Natural killer cell (primary cell): ENCODE measurements around the gene OR4B1. TPM values are rescaled to one million over a fixed set of nuclear protein-coding genes. Genes with fewer than 3 reads are reported as not detected.
"Not testable (repeated sequence)": the region's sequence is repeated elsewhere in the genome, so short reads cannot be mapped to it uniquely, and the experiment has no call there.

Experiments
- ATAC-seq, 3 donors: fragments of 150-1000 bp in 2 of 3; fragments of 200-7000 bp in 1 of 3; cut with Tn5 transposase; 1 replicate in 1 of 3; 2 replicates in 2 of 3; pipeline ENCODE4 v1.10.0; 2021; ENCODE audit warnings: mild to moderate bottlenecking in 2 of 3, moderate library complexity in 2 of 3
- DNase-seq, 2 donors: peaks; one replicate each; pipeline versions ENCODE4 v3.0.0 to v3.0.0-alpha.2; 2013 to 2021; ENCODE audit warnings: mixed read lengths in 1 of 2
- H3K27ac ChIP-seq: one replicate; pipeline ENCODE4 v1.5.1; 2013; ENCODE audit warnings: mild to moderate bottlenecking, low read length
- H3K27me3 ChIP-seq: one replicate; pipeline ENCODE4 v1.6.1; 2013; ENCODE audit warnings: low read length; ENCODE audit not compliant: control insufficient read depth, insufficient read depth
- H3K36me3 ChIP-seq: one replicate; pipeline ENCODE4 v1.6.1; 2013; ENCODE audit warnings: low read length; ENCODE audit not compliant: control insufficient read depth, insufficient read depth
- H3K4me1 ChIP-seq: one replicate; pipeline ENCODE4 v1.6.1; 2013; ENCODE audit warnings: low read length; ENCODE audit not compliant: control insufficient read depth, insufficient read depth
- H3K4me3 ChIP-seq: one replicate; pipeline ENCODE4 v1.5.1; 2013; ENCODE audit warnings: low read length
- H3K9me3 ChIP-seq: one replicate; pipeline ENCODE4 v1.6.1; 2013; ENCODE audit warnings: low read length; ENCODE audit not compliant: control insufficient read depth, insufficient read depth
- H3K27ac Mint-ChIP-seq, 2 donors: one replicate each; pipeline ENCODE4 v1.8.0; 2022; ENCODE audit warnings: mild to moderate bottlenecking in 2 of 2, mixed read lengths in 2 of 2, moderate library complexity in 1 of 2
- H3K27me3 Mint-ChIP-seq, 2 donors: one replicate each; pipeline ENCODE4 v1.8.0; 2022; ENCODE audit warnings: low read depth in 2 of 2, mixed read lengths in 2 of 2
- H3K36me3 Mint-ChIP-seq: one replicate; pipeline ENCODE4 v1.8.0; 2022; ENCODE audit warnings: mixed read lengths
- H3K4me1 Mint-ChIP-seq, 2 donors: one replicate each; pipeline ENCODE4 v1.8.0; 2022; ENCODE audit warnings: mixed read lengths in 2 of 2
- H3K4me3 Mint-ChIP-seq: one replicate; pipeline ENCODE4 v1.8.0; 2022; ENCODE audit warnings: mild to moderate bottlenecking, moderate library complexity, mixed read lengths
- H3K9me3 Mint-ChIP-seq, 2 donors: one replicate each; pipeline ENCODE4 v1.8.0; 2022; ENCODE audit warnings: mixed read lengths in 2 of 2
- WGBS: methylation state at CpG from one replicate; pipeline ENCODE4 v1.1.7; 2013; ENCODE audit warnings: missing lambda C conversion rate; ENCODE audit not compliant: insufficient coverage; 5-methylcytosine and 5-hydroxymethylcytosine counted together
- intact Hi-C: fragments of 100-400 bp; cut with micrococcal nuclease; formaldehyde crosslinking; loops from one replicate; pipeline ENCODE4 v1.14.2; 2022
- total RNA-seq, 4 donors: library from RNA; stranded (reverse); fragments of 120-200 nt in 1 of 4; gene quantifications; one replicate each; pipeline versions ENCODE4 v1.2.3 to v1.2.4, GENCODE V29; 2013 to 2022
- TF ChIP-seq, protein P1 (sequence below): fragments of 200-600 bp; IDR thresholded peaks from one replicate; pipeline ENCODE4 v1.8.0; 2022; ENCODE audit warnings: antibody characterized with exemption

OR4B1 gene
- total RNA-seq, 3 donors from 2014 or later (not counting 1 experiment from before 2014, with no cell fraction given): not detected

DNA sequence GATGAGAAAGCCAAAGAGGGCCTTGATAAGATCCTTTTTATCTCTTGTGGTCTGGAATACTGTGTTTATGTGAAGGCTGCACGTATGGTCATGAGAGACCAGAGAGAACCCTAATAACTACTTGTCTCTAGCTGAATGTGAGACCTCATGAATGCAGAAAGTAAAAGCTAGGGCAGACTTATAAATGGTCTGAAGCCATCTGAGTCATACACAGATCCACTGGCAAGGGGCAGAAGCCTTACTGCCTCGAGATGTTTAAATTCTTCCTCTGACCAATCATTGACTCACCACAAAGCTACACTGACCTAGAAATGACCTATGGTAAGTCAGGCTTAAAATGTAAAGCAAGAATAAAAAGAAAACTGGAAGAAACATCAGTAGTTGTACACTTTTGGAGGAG is 22.7 kb upstream of the OR4B1 start:
- WGBS: 85% methylated on average over 2 of the region's 2 CpGs
- no peak for DNase-seq
- ATAC-seq: no peak
- TF ChIP-seq, protein P1, sequence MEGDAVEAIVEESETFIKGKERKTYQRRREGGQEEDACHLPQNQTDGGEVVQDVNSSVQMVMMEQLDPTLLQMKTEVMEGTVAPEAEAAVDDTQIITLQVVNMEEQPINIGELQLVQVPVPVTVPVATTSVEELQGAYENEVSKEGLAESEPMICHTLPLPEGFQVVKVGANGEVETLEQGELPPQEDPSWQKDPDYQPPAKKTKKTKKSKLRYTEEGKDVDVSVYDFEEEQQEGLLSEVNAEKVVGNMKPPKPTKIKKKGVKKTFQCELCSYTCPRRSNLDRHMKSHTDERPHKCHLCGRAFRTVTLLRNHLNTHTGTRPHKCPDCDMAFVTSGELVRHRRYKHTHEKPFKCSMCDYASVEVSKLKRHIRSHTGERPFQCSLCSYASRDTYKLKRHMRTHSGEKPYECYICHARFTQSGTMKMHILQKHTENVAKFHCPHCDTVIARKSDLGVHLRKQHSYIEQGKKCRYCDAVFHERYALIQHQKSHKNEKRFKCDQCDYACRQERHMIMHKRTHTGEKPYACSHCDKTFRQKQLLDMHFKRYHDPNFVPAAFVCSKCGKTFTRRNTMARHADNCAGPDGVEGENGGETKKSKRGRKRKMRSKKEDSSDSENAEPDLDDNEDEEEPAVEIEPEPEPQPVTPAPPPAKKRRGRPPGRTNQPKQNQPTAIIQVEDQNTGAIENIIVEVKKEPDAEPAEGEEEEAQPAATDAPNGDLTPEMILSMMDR: no peak
- H3K4me1 Mint-ChIP-seq: no peaks in the 10 kb centered on the region
- Histone ChIP-seq H3K9me3 (no peaks in the 10 kb centered on the region), H3K4me3 (no peak overlapping the region), H3K27me3 (no peaks in the 10 kb centered on the region), H3K36me3 (no peaks in the 10 kb centered on the region), H3K27ac (no peak overlapping the region), H3K4me1 (no peaks in the 10 kb centered on the region)
- peaks cover 7 to 11% of the 10 kb centered on the region in 2 donors for H3K9me3 Mint-ChIP-seq
- H3K27me3 Mint-ChIP-seq: peaks cover 27 to 30% of the 10 kb centered on the region in 2 donors
- H3K4me3 Mint-ChIP-seq: no peak overlapping the region
- no peak overlapping the region for H3K27ac Mint-ChIP-seq
- intact Hi-C loops: no loop called here
- peaks cover 17% of the 10 kb centered on the region for H3K36me3 Mint-ChIP-seq

DNA sequence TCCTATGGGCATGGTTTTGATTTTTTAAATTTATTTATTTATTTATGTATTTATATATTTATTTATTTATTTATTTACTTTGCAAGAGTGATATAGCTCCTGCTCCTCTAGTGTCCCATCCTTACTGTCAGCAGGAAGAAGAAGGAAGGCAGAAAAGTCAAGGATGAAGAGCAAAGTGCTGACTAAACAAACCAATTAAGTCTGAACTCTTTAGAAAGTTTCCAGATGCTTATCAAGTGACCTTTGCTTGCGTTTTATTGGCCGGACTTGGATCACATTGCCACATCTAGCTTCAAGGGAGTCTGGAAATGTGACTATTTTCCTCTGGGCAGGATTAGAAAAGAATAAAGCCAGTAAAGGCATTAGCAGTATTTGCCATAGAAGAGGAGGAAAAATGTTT is 8.7 kb upstream of the OR4B1 start:
- WGBS: 83% methylated on average over 2 of the region's 2 CpGs
- TF ChIP-seq, protein P1: no peak
- Histone ChIP-seq H3K36me3 (no peaks in the 10 kb centered on the region), H3K4me1 (no peaks in the 10 kb centered on the region), H3K9me3 (no peaks in the 10 kb centered on the region), H3K27me3 (peaks cover 5% of the 10 kb centered on the region), H3K27ac (no peak overlapping the region), H3K4me3 (no peak overlapping the region)
- Mint-ChIP-seq H3K9me3 (no peaks in the 10 kb centered on the region), H3K36me3 (no peaks in the 10 kb centered on the region), H3K27ac (no peak overlapping the region), H3K4me3 (no peak overlapping the region), H3K27me3 (peaks cover 15 to 45% of the 10 kb centered on the region in 2 donors), H3K4me1 (no peaks in the 10 kb centered on the region)
- ATAC-seq: no peak
- intact Hi-C loops: no loop called here
- no peak for DNase-seq

DNA sequence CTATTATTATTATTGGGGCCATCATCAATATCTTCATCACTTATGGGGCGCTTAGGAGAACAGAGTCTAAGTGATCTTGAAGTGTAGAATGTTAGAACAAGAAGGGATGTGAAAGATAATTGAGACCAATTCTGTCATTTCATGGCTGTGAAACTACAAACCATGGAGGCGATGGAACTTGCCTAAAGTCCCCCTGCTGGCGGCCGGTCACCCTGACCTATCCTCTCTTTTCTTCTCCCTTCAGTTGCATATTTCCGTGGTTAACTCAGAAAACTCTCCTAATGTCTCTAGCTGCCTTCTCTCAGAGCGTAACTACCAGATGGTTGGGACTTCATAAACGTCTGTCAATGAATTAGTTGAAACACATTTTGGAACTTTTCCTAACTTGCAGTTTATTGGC is 6.6 kb upstream of the OR4B1 start:
- Histone ChIP-seq H3K27me3 (peaks cover 5% of the 10 kb centered on the region), H3K9me3 (no peaks in the 10 kb centered on the region), H3K27ac (no peak overlapping the region), H3K36me3 (no peaks in the 10 kb centered on the region), H3K4me1 (no peaks in the 10 kb centered on the region), H3K4me3 (no peak overlapping the region)
- H3K4me1 Mint-ChIP-seq: no peaks in the 10 kb centered on the region
- H3K9me3 Mint-ChIP-seq: no peaks in the 10 kb centered on the region
- ATAC-seq (no peak), DNase-seq (no peak)
- WGBS: 52% methylated on average over 7 of the region's 7 CpGs
- H3K27ac Mint-ChIP-seq: no peak overlapping the region
- peaks cover 19 to 39% of the 10 kb centered on the region in 2 donors for H3K27me3 Mint-ChIP-seq
- H3K36me3 Mint-ChIP-seq: no peaks in the 10 kb centered on the region
- TF ChIP-seq, protein P1: no peak
- intact Hi-C loops: no loop called here
- no peak overlapping the region for H3K4me3 Mint-ChIP-seq

DNA sequence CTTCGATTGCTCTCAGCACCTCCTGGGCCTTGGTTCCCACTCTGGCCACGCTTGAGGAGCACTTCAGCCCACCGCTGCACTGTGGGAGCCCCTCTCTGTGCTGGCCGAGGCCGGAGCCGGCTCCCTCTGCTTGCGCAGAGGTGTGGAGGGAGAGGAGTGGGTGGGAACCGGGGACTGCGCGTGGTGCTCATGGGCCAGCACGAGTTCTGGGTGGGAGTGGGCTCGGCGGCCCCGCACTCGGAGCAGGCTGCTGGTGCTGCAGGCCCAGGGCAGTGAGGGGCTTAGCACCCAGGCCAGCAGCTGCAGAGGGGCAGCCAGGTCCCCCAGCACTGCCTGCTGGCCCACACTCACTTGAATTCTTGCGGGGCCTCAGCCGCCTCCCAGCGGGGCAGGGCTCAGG is 12.2 kb downstream of the OR4B1 start:
- no peaks in the 10 kb centered on the region for H3K9me3 ChIP-seq
- Mint-ChIP-seq H3K27ac (no peak overlapping the region), H3K9me3 (no peaks in the 10 kb centered on the region), H3K4me1 (no peaks in the 10 kb centered on the region), H3K27me3 (peaks cover 6 to 14% of the 10 kb centered on the region in 2 donors), H3K36me3 (no peaks in the 10 kb centered on the region), H3K4me3 (no peak overlapping the region)
- H3K4me1 ChIP-seq: no peaks in the 10 kb centered on the region
- DNase-seq (no peak), ATAC-seq (no peak)
- no peaks in the 10 kb centered on the region for H3K36me3 ChIP-seq
- H3K27me3 ChIP-seq: no peaks in the 10 kb centered on the region
- no peak overlapping the region for H3K27ac ChIP-seq
- no peak overlapping the region for H3K4me3 ChIP-seq
- TF ChIP-seq, protein P1: no peak
- WGBS: 92% methylated on average over 18 of the region's 18 CpGs
- intact Hi-C loops: no loop called here

DNA sequence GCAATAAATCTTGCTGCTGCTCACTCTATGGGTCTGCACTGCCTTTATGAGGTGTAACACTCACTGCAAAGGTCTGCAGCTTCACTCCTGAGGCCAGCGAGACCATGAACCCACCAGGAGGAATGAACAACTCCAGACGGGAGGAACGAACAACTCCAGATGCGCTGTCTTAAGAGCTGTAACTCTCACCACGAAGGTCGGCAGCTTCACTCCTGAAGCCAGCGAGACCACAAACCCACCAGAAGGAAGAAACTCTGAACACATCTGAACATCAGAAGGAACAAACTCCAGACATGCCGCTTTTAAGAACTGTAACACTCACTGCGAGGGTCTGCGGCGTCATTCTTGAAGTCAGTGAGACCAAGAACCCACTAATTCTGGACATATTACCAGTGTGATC is 13.4 kb downstream of the OR4B1 start:
- H3K9me3 Mint-ChIP-seq, H3K4me3 Mint-ChIP-seq, intact Hi-C loops: not testable (repeated sequence)

More for the DNA sequence above, 13.4 kb downstream of the OR4B1 start:
- not testable (repeated sequence) for H3K27me3 Mint-ChIP-seq, H3K4me1 Mint-ChIP-seq, H3K27me3 ChIP-seq, H3K27ac Mint-ChIP-seq, H3K36me3 Mint-ChIP-seq, DNase-seq, H3K36me3 ChIP-seq, H3K4me3 ChIP-seq, H3K27ac ChIP-seq, ATAC-seq, H3K4me1 ChIP-seq, H3K9me3 ChIP-seq
- WGBS: 92% methylated on average over 11 of the region's 11 CpGs
